Transverse colon (tissue), 4 donors: ENCODE results near the gene KHDC3L. TPM values are rescaled to one million over a fixed set of nuclear protein-coding genes. Genes with fewer than 3 reads are reported as not detected.

Experiments used
- DNase-seq: peaks from one replicate; pipeline ENCODE4 v3.0.0-alpha.2; 2019
- H3K27ac ChIP-seq, 4 donors: fragments of 200-600 bp; sonication (generic); 2 replicates each; pipeline ENCODE4 v1.5.1; 2016 to 2018; ENCODE audit warnings: inconsistent platforms in 4 of 4
- H3K27me3 ChIP-seq: fragments of 200-600 bp; sonication (generic); 2 replicates; pipeline ENCODE4 v1.5.1; 2017; ENCODE audit warnings: inconsistent platforms
- H3K36me3 ChIP-seq, 4 donors: fragments of 200-600 bp; sonication (generic); 2 replicates each; pipeline ENCODE4 v1.5.1; 2017 to 2019; ENCODE audit warnings: inconsistent platforms in 4 of 4
- H3K4me1 ChIP-seq, 4 donors: fragments of 200-600 bp; sonication (generic); 2 replicates each; pipeline ENCODE4 v1.5.1; 2017 to 2020; ENCODE audit warnings: inconsistent platforms in 4 of 4
- H3K4me3 ChIP-seq, 4 donors: fragments of 200-600 bp; sonication (generic); 1 replicate in 1 of 4; 2 replicates in 3 of 4; pipeline versions ENCODE4 v1.5.1 to v1.6.1; 2017 to 2019; ENCODE audit warnings: inconsistent platforms in 4 of 4
- H3K9me3 ChIP-seq, 2 donors: fragments of 200-600 bp; sonication (generic); 2 replicates each; pipeline ENCODE4 v1.5.1; 2017 to 2019; ENCODE audit warnings: inconsistent platforms in 2 of 2
- CTCF ChIP-seq, 5 experiments: fragments of 200-600 bp in 3 of 5; fragments of 450-650 bp in 2 of 5; sonication (generic) in 3 of 5; IDR thresholded peaks; 1 replicate in 2 of 5; 2 replicates in 3 of 5; pipeline ENCODE4 v1.5.1; 2016 to 2017; ENCODE audit warnings: antibody characterized with exemption in 5 of 5, inconsistent platforms in 3 of 5, mild to moderate bottlenecking in 2 of 5, moderate library complexity in 1 of 5
- EP300 ChIP-seq: sonication (generic); formaldehyde crosslinking; IDR thresholded peaks from one replicate; pipeline ENCODE4 v1.6.1; 2017; ENCODE audit warnings: antibody characterized with exemption, low read depth
- POLR2A ChIP-seq: fragments of 450-650 bp; IDR thresholded peaks from one replicate; pipeline ENCODE4 v1.6.1; 2016; ENCODE audit warnings: antibody characterized with exemption, mild to moderate bottlenecking, moderate library complexity
- POLR2AphosphoS5 ChIP-seq, 3 donors: sonication (generic); formaldehyde crosslinking; IDR thresholded peaks; one replicate each; pipeline ENCODE4 v1.6.1; 2016; ENCODE audit warnings: antibody characterized with exemption in 3 of 3
- WGBS, 2 donors: methylation state at CpG; one replicate each; pipeline ENCODE4 v1.1.5; 2018; ENCODE audit warnings: low coverage in 1 of 2; 5-methylcytosine and 5-hydroxymethylcytosine counted together
- in situ Hi-C, 4 donors: fragments of 200-750 bp; cut with MboI; loops; one replicate each; pipeline versions ENCODE4 v1.15.0 to v1.15.1; 2017; ENCODE audit warnings: low sequenced_read_pairs in 3 of 4, low pct_ligation_motif_present in 1 of 4, low pct_unique_long_range_greater_than_20kb in 1 of 4
- intact Hi-C: fragments of 100-400 bp; cut with DNase I; formaldehyde crosslinking; loops from one replicate; pipeline ENCODE4 v1.15.1; 2023; ENCODE audit warnings: low total_unique reads
- total RNA-seq, 4 donors: library from RNA; depleted of rRNA; stranded (reverse); fragments of >200 nt; gene quantifications; one replicate each; pipeline ENCODE4 v1.1.0, GENCODE V29; 2016

KHDC3L gene
- total RNA-seq, 4 donors from 2014 or later, result not detected

GRCh38 chr6:73341335-73341734 is 21.1 kb upstream of the KHDC3L start:
- TF ChIP-seq POLR2A, result no peak
- no peak for TF ChIP-seq CTCF (IDR thresholded peaks at IDR 0.05)
- TF ChIP-seq POLR2AphosphoS5 (IDR thresholded peaks at IDR 0.05), result no peak
- no peak for TF ChIP-seq EP300
- in situ Hi-C loops (loop anchor here in 1 of 4 donors (25.0 kb wide), 1 partner anchor 929 kb away; no protein-coding TSS in a partner anchor), intact Hi-C loops (no loop called here)
- Histone ChIP-seq H3K36me3 (no peaks in the 10 kb centered on the region), H3K9me3 (no peaks in the 10 kb centered on the region), H3K4me1 (no peaks in the 10 kb centered on the region), H3K4me3 (no peak overlapping the region), H3K27me3 (no peaks in the 10 kb centered on the region), H3K27ac (no peak overlapping the region)
- DNase-seq, result no peak
- WGBS, 2 donors, result 79% methylated on average over 1 of the region's 1 CpG; no CpG with 5 or more reads in 1 of the 2 donors

- Histone ChIP-seq H3K9me3 (no peaks in the 10 kb centered on the region), H3K27me3 (peaks cover 6% of the 10 kb centered on the region), H3K36me3 (no peaks in the 10 kb centered on the region), H3K4me1 (no peaks in the 10 kb centered on the region), H3K4me3 (no peak overlapping the region), H3K27ac (no peak overlapping the region)
- intact Hi-C loops (no loop called here), in situ Hi-C loops (loop anchor here in 1 of 4 donors (25.0 kb wide), 1 partner anchor 930 kb away; no protein-coding TSS in a partner anchor)
- DNase-seq, result no peak
- no peak for TF ChIP-seq POLR2AphosphoS5 (IDR thresholded peaks at IDR 0.05)
- TF ChIP-seq POLR2A, result no peak
- no peak for TF ChIP-seq CTCF (IDR thresholded peaks at IDR 0.05)
- TF ChIP-seq EP300, result no peak
- WGBS, 2 donors, result 79 to 80% methylated on average over 5 of the region's 5 CpGs
Measured at GRCh38 chr6:73342174-73342573, 20.3 kb upstream of the KHDC3L start.

- TF ChIP-seq POLR2A (no peak), POLR2AphosphoS5 (IDR thresholded peaks at IDR 0.05) (no peak), CTCF (IDR thresholded peaks at IDR 0.05) (no peak), EP300 (no peak)
- intact Hi-C loops (no loop called here), in situ Hi-C loops (loop anchor here in 1 of 4 donors (25.0 kb wide), 1 partner anchor 931 kb away; no protein-coding TSS in a partner anchor)
- Histone ChIP-seq H3K4me1 (no peaks in the 10 kb centered on the region), H3K27ac (no peak overlapping the region), H3K4me3 (no peak overlapping the region), H3K36me3 (no peaks in the 10 kb centered on the region), H3K9me3 (no peaks in the 10 kb centered on the region), H3K27me3 (peaks cover 12% of the 10 kb centered on the region)
- no peak for DNase-seq
Measured at GRCh38 chr6:73343164-73343563, 19.3 kb upstream of the KHDC3L start.

- no peaks in the 10 kb centered on the region for H3K4me1 ChIP-seq
- in situ Hi-C loops, result loop anchor here in 1 of 4 donors (25.0 kb wide), 1 partner anchor 936 kb away; no protein-coding TSS in a partner anchor
Measured at GRCh38 chr6:73348550-73349204, 13.8 kb upstream of the KHDC3L start.

More at GRCh38 chr6:73348550-73349204, 13.8 kb upstream of the KHDC3L start:
- 65 to 82% methylated on average over 2 to 32 of the region's 33 CpGs for WGBS, 2 donors
- Histone ChIP-seq H3K9me3 (no peaks in the 10 kb centered on the region), H3K36me3 (no peaks in the 10 kb centered on the region), H3K27ac (no peak overlapping the region), H3K4me3 (no peak overlapping the region), H3K27me3 (peaks cover 27% of the 10 kb centered on the region)
- intact Hi-C loops, result no loop called here
- no peak for DNase-seq
- no peak for TF ChIP-seq CTCF (IDR thresholded peaks at IDR 0.05)
- no peak for TF ChIP-seq POLR2A
- TF ChIP-seq POLR2AphosphoS5 (IDR thresholded peaks at IDR 0.05), result no peak
- no peak for TF ChIP-seq EP300
